Activated naive CD8-positive, alpha-beta T cell (primary cell): ENCODE results near the gene SLC26A9.
"Not testable (repeated sequence)": the region's sequence is repeated elsewhere in the genome, so short reads cannot be mapped to it uniquely, and the experiment has no call there.

Source experiments
- H3K27ac Mint-ChIP-seq: one replicate; pipeline ENCODE4 v1.8.0; 2021; ENCODE audit warnings: mixed read lengths
- H3K27me3 Mint-ChIP-seq: one replicate; pipeline ENCODE4 v1.8.0; 2021; ENCODE audit warnings: mixed read lengths
- H3K36me3 Mint-ChIP-seq: one replicate; pipeline ENCODE4 v1.8.0; 2021; ENCODE audit warnings: mixed read lengths
- H3K4me1 Mint-ChIP-seq: one replicate; pipeline ENCODE4 v1.8.0; 2021; ENCODE audit warnings: low read depth, mixed read lengths
- H3K4me3 Mint-ChIP-seq: one replicate; pipeline ENCODE4 v1.8.0; 2021; ENCODE audit warnings: mild to moderate bottlenecking, mixed read lengths
- H3K9me3 Mint-ChIP-seq: one replicate; pipeline ENCODE4 v1.8.0; 2021; ENCODE audit warnings: low read depth, mixed read lengths

Gene SLC26A9

DNA sequence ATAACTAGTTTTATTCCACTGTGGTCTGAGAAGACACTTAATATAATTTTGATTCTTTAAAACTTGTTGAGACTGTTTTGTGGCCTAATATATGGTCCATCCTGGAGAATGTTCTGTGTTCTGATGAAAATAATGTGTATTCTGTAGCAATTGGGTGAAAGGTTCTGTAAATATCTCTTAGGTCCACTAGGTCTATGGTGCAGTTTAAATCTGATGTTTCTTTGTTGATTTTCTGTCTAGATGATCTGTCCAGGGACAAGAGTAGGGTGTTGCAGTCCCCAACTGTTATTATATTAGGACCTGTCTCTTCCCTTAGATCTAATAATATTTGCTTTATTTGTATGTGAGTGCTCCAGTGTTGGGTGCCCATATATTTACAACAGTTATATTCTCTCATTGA lies 59.5 kb downstream of the SLC26A9 start:
- Mint-ChIP-seq H3K4me1 (peaks cover 1% of the 10 kb centered on the region), H3K4me3 (no peak overlapping the region), H3K27ac (no peak overlapping the region), H3K9me3 (peaks cover 9% of the 10 kb centered on the region), H3K36me3 (peaks cover 22% of the 10 kb centered on the region), H3K27me3 (no peaks in the 10 kb centered on the region)

DNA sequence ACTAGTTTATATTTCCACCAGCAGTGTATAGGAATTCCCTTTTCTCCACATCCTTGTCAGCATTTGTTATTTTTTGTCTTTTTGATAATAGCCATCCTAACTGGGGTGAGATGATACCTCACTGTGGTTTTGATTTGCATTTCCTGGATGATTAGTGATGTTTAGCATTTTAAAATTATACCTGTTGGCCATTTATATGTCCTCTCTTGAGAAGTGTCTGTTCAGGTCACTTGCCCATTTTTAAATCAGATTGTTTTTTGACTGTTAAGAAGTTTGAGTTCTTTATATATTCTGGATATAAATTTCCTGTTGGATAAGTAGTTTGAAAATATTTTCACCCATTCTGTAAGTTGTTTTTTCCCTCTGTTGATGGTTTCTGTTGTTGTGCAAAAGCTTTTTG lies 62.3 kb downstream of the SLC26A9 start:
- H3K36me3 Mint-ChIP-seq: peaks cover 32% of the 10 kb centered on the region
- peaks cover 2% of the 10 kb centered on the region for H3K4me1 Mint-ChIP-seq
- peaks cover 1% of the 10 kb centered on the region for H3K27me3 Mint-ChIP-seq

GRCh38 chr1:205879974-205880373 lies 63.3 kb downstream of the SLC26A9 start:
- no peak overlapping the region for H3K4me3 Mint-ChIP-seq
- H3K9me3 Mint-ChIP-seq: peaks cover 20% of the 10 kb centered on the region
- H3K36me3 Mint-ChIP-seq: peaks cover 32% of the 10 kb centered on the region
- no peak overlapping the region for H3K27ac Mint-ChIP-seq
- H3K27me3 Mint-ChIP-seq: peaks cover 1% of the 10 kb centered on the region
- H3K4me1 Mint-ChIP-seq: peaks cover 2% of the 10 kb centered on the region

More for the DNA sequence above, 62.3 kb downstream of the SLC26A9 start:
- H3K4me3 Mint-ChIP-seq: no peak overlapping the region
- no peak overlapping the region for H3K27ac Mint-ChIP-seq
- H3K9me3 Mint-ChIP-seq: peaks cover 20% of the 10 kb centered on the region

GRCh38 chr1:205878026-205878425 lies 65.2 kb downstream of the SLC26A9 start:
- Mint-ChIP-seq H3K27me3 (peaks cover 1% of the 10 kb centered on the region), H3K4me3 (no peak overlapping the region), H3K4me1 (peaks cover 2% of the 10 kb centered on the region), H3K9me3 (peaks cover 20% of the 10 kb centered on the region), H3K27ac (no peak overlapping the region), H3K36me3 (peaks cover 32% of the 10 kb centered on the region)

GRCh38 chr1:205873148-205873547 lies 70.1 kb downstream of the SLC26A9 start:
- H3K4me1 Mint-ChIP-seq, H3K4me3 Mint-ChIP-seq, H3K27ac Mint-ChIP-seq, H3K27me3 Mint-ChIP-seq, H3K36me3 Mint-ChIP-seq, H3K9me3 Mint-ChIP-seq: not testable (repeated sequence)

GRCh38 chr1:205870236-205870635 lies 73.0 kb downstream of the SLC26A9 start:
- no peaks in the 10 kb centered on the region for H3K27me3 Mint-ChIP-seq
- no peak overlapping the region for H3K27ac Mint-ChIP-seq
- no peaks in the 10 kb centered on the region for H3K9me3 Mint-ChIP-seq
- peaks cover 2% of the 10 kb centered on the region for H3K36me3 Mint-ChIP-seq
- no peaks in the 10 kb centered on the region for H3K4me1 Mint-ChIP-seq
- no peak overlapping the region for H3K4me3 Mint-ChIP-seq
